SK-N-SH (cell line): ENCODE measurements around the gene TULP4.

Experiments used
- CTCF ChIP-seq: fragments of 200-600 bp; sonication (generic); IDR thresholded peaks from 2 replicates; pipeline ENCODE4 v1.6.1; 2017; ENCODE audit warnings: antibody characterized with exemption, mild to moderate bottlenecking, moderate library complexity
- EP300 ChIP-seq, 2 experiments: IDR thresholded peaks; 2 replicates each; pipeline versions ENCODE4 v1.4.0 to v1.6.1; 2012; ENCODE audit warnings: borderline replicate concordance in 1 of 2, low read depth in 1 of 2, low read length in 1 of 2
- NFIC ChIP-seq: IDR thresholded peaks from 2 replicates; pipeline ENCODE4 v1.4.0; 2012; ENCODE audit warnings: borderline replicate concordance
- SIN3A ChIP-seq: IDR thresholded peaks from 2 replicates; pipeline ENCODE4 v1.6.1; 2012; ENCODE audit warnings: low read depth, mild to moderate bottlenecking, low read length, moderate library complexity, borderline replicate concordance
- USF1 ChIP-seq: IDR thresholded peaks from 2 replicates; pipeline ENCODE4 v1.4.0; 2012; ENCODE audit warnings: low read depth, borderline replicate concordance
- ZBTB33 ChIP-seq: IDR thresholded peaks from 2 replicates; pipeline ENCODE4 v1.4.0; 2012; ENCODE audit warnings: low read depth, borderline replicate concordance

- TF ChIP-seq CTCF: no peak
- no peak for TF ChIP-seq SIN3A
- no peak for TF ChIP-seq ZBTB33
- no peak for TF ChIP-seq EP300 (IDR thresholded peaks at IDR 0.05; ENCODE audit: borderline replicate concordance in 1 of 2, low read depth in 1 of 2, low read length in 1 of 2)
- no peak for TF ChIP-seq NFIC
- no peak for TF ChIP-seq USF1
Observed at GRCh38 chr6:158408552-158409130, 96.4 kb downstream of the TULP4 start.
